CD14-positive monocyte (primary cell): ENCODE results near the gene VTN. TPM values are rescaled to one million over a fixed set of nuclear protein-coding genes. Genes with fewer than 3 reads are reported as not detected.

ENCODE experiments used
- DNase-seq, 3 donors: peaks; one replicate each; pipeline ENCODE4 v3.0.0-alpha.2; 2011 to 2022
- H2AFZ ChIP-seq: 2 replicates; pipeline ENCODE4 v1.6.0; 2012; ENCODE audit warnings: mild to moderate bottlenecking, low read depth, low read length, inconsistent platforms; ENCODE audit not compliant: insufficient read depth, poor library complexity, severe bottlenecking
- H3K27ac ChIP-seq, 2 donors: 1 replicate in 1 of 2; 2 replicates in 1 of 2; pipeline ENCODE4 v1.5.1; 2012 to 2013; ENCODE audit warnings: low read length in 2 of 2, control low read depth in 1 of 2, inconsistent platforms in 1 of 2, low read depth in 1 of 2, mild to moderate bottlenecking in 1 of 2
- H3K27me3 ChIP-seq, 2 donors: one replicate each; pipeline versions ENCODE4 v1.6.0 to v1.6.1; 2011 to 2013; ENCODE audit warnings: low read length in 2 of 2; ENCODE audit not compliant: control insufficient read depth in 2 of 2, insufficient read depth in 2 of 2
- H3K36me3 ChIP-seq, 2 donors: replicated peaks in 1 of 2; 1 replicate in 1 of 2; 2 replicates in 1 of 2; pipeline versions ENCODE4 v1.5.1 to v1.6.1; 2012 to 2013; ENCODE audit warnings: low read length in 2 of 2, control low read depth in 1 of 2, inconsistent platforms in 1 of 2, mild to moderate bottlenecking in 1 of 2; ENCODE audit not compliant: insufficient read depth in 2 of 2, control insufficient read depth in 1 of 2
- H3K4me1 ChIP-seq, 2 donors: 1 replicate in 1 of 2; 2 replicates in 1 of 2; pipeline versions ENCODE4 v1.5.1 to v1.6.1; 2012 to 2013; ENCODE audit warnings: low read length in 2 of 2, control low read depth in 1 of 2, inconsistent platforms in 1 of 2, mild to moderate bottlenecking in 1 of 2, moderate library complexity in 1 of 2; ENCODE audit not compliant: insufficient read depth in 2 of 2, control insufficient read depth in 1 of 2
- H3K4me2 ChIP-seq: replicated peaks from 2 replicates; pipeline ENCODE3; 2012; ENCODE audit warnings: low read length, moderate library complexity, mild to moderate bottlenecking; ENCODE audit not compliant: poor library complexity, severe bottlenecking; ENCODE audit errors: extremely low read depth
- H3K4me3 ChIP-seq, 3 experiments: fragments of 200-600 bp in 1 of 3; sonication (generic) in 1 of 3; replicated peaks in 1 of 3; 1 replicate in 2 of 3; 2 replicates in 1 of 3; pipeline ENCODE4 v1.5.1; 2011 to 2013; ENCODE audit warnings: low read length in 3 of 3, mild to moderate bottlenecking in 3 of 3, control low read depth in 2 of 3, low read depth in 2 of 3, inconsistent platforms in 1 of 3, moderate library complexity in 1 of 3
- H3K79me2 ChIP-seq: 2 replicates; pipeline ENCODE4 v1.6.0; 2012; ENCODE audit warnings: mild to moderate bottlenecking, control low read depth, inconsistent platforms, low read length, moderate library complexity; ENCODE audit not compliant: insufficient read depth
- H3K9ac ChIP-seq: 2 replicates; pipeline ENCODE4 v1.6.0; 2017; ENCODE audit warnings: low read length, mild to moderate bottlenecking; ENCODE audit not compliant: insufficient read depth, poor library complexity, severe bottlenecking
- H3K9me3 ChIP-seq, 2 donors: replicated peaks in 1 of 2; 1 replicate in 1 of 2; 2 replicates in 1 of 2; pipeline versions ENCODE4 v1.5.1 to v1.6.1; 2012 to 2013; ENCODE audit warnings: low read length in 2 of 2, control low read depth in 1 of 2; ENCODE audit not compliant: control insufficient read depth in 1 of 2, insufficient read depth in 1 of 2
- H4K20me1 ChIP-seq: 2 replicates; pipeline ENCODE4 v1.6.0; 2012; ENCODE audit warnings: mild to moderate bottlenecking, low read length, control low read depth, moderate library complexity; ENCODE audit not compliant: insufficient read depth
- H3K27ac Mint-ChIP-seq, 7 donors: one replicate each; pipeline ENCODE4 v1.8.0; 2020; ENCODE audit warnings: mild to moderate bottlenecking in 7 of 7, mixed read lengths in 7 of 7, moderate library complexity in 6 of 7, inconsistent platforms in 2 of 7
- H3K27me3 Mint-ChIP-seq, 3 donors: one replicate each; pipeline ENCODE4 v1.8.0; 2021 to 2022; ENCODE audit warnings: low read depth in 3 of 3, mild to moderate bottlenecking in 3 of 3, mixed read lengths in 3 of 3, moderate library complexity in 3 of 3, inconsistent platforms in 1 of 3
- H3K36me3 Mint-ChIP-seq, 2 donors: one replicate each; pipeline ENCODE4 v1.8.0; 2020; ENCODE audit warnings: mixed read lengths in 2 of 2, inconsistent platforms in 1 of 2, mild to moderate bottlenecking in 1 of 2
- H3K4me1 Mint-ChIP-seq: one replicate; pipeline ENCODE4 v1.8.0; 2020; ENCODE audit warnings: mild to moderate bottlenecking, mixed read lengths
- H3K4me3 Mint-ChIP-seq, 2 donors: one replicate each; pipeline ENCODE4 v1.8.0; 2020; ENCODE audit warnings: mild to moderate bottlenecking in 2 of 2, mixed read lengths in 2 of 2, moderate library complexity in 1 of 2
- H3K9me3 Mint-ChIP-seq, 7 donors: one replicate each; pipeline ENCODE4 v1.8.0; 2020 to 2022; ENCODE audit warnings: mixed read lengths in 7 of 7, mild to moderate bottlenecking in 6 of 7, moderate library complexity in 6 of 7, inconsistent platforms in 2 of 7
- WGBS: methylation state at CpG from one replicate; pipeline ENCODE4 v1.1.5; 2013; ENCODE audit warnings: missing lambda C conversion rate; ENCODE audit not compliant: insufficient coverage; 5-methylcytosine and 5-hydroxymethylcytosine counted together
- intact Hi-C, 2 donors: fragments of 100-400 bp; cut with micrococcal nuclease; formaldehyde crosslinking; loops; one replicate each; pipeline versions ENCODE4 v1.15.0 to v1.15.1; 2023
- polyA plus RNA-seq, 3 donors: library from polyadenylated mRNA; depleted of rRNA in 1 of 3; unstranded in 2 of 3; stranded (reverse) in 1 of 3; fragments of 300-500 nt in 2 of 3; fragments of >200 nt in 1 of 3; fragmentation: Illumina TruSeq in 2 of 3; gene quantifications; 1 replicate in 2 of 3; 2 replicates in 1 of 3; pipeline ENCODE4 v1.2.3, GENCODE V29; 2012 to 2021
- TF ChIP-seq, protein P1 (sequence below): fragments of 200-600 bp; IDR thresholded peaks from one replicate; pipeline ENCODE4 v1.8.0; 2022; ENCODE audit warnings: antibody characterized with exemption, mild to moderate bottlenecking

VTN gene
- polyA plus RNA-seq, 3 donors: not detected

DNA sequence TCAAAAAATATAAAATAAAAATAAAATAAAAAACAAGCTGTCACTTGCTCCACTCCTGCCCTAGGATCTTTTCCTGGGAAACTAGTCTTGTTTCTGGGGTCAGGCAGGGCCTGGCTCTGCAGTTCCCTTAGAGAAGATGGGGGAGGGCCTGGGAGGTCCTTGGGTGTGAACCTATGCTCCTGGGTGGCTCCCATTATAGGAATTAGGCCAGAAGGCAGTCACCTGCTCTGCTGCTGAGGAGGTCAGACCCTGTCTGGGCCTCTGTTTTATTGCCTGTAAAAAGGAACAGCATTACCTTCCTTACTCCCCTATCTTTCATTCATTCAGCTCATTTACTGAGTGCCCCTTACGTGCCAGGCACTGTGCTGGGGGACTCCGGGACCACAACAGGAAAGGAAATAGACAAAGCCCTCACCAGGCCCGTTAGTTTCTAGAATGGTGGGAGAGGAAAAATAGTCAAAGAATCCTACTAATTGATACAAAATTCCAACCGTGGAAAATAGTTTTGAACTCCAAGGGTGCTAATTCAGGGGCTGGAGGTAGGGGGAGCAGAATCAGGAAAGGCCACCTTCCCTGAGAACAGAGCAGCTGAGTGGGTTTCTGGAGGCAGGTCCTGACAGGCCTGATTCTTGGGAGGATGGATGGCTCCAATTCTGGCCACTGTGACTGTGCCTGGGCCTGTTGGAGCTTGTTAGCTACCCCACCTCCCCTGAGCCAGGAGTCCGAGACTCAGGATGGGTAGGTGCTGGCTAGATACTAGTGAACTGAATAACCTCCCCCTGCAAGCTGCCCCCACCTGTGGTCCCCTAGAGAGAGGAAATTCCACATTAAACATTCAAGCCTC is 37.2 kb upstream of the VTN start:
- WGBS: no CpG with 5 or more reads among the region's 5 CpGs
- H3K9ac ChIP-seq: no peak overlapping the region
- TF ChIP-seq, protein P1, sequence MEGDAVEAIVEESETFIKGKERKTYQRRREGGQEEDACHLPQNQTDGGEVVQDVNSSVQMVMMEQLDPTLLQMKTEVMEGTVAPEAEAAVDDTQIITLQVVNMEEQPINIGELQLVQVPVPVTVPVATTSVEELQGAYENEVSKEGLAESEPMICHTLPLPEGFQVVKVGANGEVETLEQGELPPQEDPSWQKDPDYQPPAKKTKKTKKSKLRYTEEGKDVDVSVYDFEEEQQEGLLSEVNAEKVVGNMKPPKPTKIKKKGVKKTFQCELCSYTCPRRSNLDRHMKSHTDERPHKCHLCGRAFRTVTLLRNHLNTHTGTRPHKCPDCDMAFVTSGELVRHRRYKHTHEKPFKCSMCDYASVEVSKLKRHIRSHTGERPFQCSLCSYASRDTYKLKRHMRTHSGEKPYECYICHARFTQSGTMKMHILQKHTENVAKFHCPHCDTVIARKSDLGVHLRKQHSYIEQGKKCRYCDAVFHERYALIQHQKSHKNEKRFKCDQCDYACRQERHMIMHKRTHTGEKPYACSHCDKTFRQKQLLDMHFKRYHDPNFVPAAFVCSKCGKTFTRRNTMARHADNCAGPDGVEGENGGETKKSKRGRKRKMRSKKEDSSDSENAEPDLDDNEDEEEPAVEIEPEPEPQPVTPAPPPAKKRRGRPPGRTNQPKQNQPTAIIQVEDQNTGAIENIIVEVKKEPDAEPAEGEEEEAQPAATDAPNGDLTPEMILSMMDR: no peak
- intact Hi-C loops: no loop called here
- no peaks in the 10 kb centered on the region for H4K20me1 ChIP-seq
- peaks cover 0 to 3% of the 10 kb centered on the region in 2 donors for H3K36me3 Mint-ChIP-seq
- H3K4me3 Mint-ChIP-seq: no peak overlapping the region
- no peaks in the 10 kb centered on the region for H3K36me3 ChIP-seq
- H3K4me1 ChIP-seq: peaks cover 35 to 43% of the 10 kb centered on the region in 2 donors
- H3K4me3 ChIP-seq: no peak overlapping the region
- no peak overlapping the region for H3K27ac ChIP-seq
- H3K27me3 ChIP-seq: no peaks in the 10 kb centered on the region
- no peaks in the 10 kb centered on the region for H3K79me2 ChIP-seq
- H3K27me3 Mint-ChIP-seq: peaks cover 0 to 6% (median 2%) of the 10 kb centered on the region in 3 donors
- no peak overlapping the region for H3K4me2 ChIP-seq
- H3K9me3 Mint-ChIP-seq: no peaks in the 10 kb centered on the region
- H3K27ac Mint-ChIP-seq: no peak overlapping the region
- H2AFZ ChIP-seq: no peak overlapping the region
- no peak for DNase-seq
- no peaks in the 10 kb centered on the region for H3K9me3 ChIP-seq
- peaks cover 35% of the 10 kb centered on the region for H3K4me1 Mint-ChIP-seq

- Histone ChIP-seq H3K4me3 (peak overlapping the region; percentile 2 to 87 (median 78)), H3K36me3 (no peaks in the 10 kb centered on the region), H3K4me2 (peak overlapping the region; percentile 96), H3K9me3 (no peaks in the 10 kb centered on the region), H3K79me2 (no peaks in the 10 kb centered on the region), H2AFZ (peak overlapping the region; percentile 98), H3K27ac (no peak overlapping the region), H3K27me3 (no peaks in the 10 kb centered on the region), H3K4me1 (peaks cover 35 to 49% of the 10 kb centered on the region in 2 donors), H3K9ac (peak overlapping the region; percentile 68), H4K20me1 (no peaks in the 10 kb centered on the region)
- DNase-seq: no peak
- peaks cover 4 to 11% of the 10 kb centered on the region in 2 donors for H3K36me3 Mint-ChIP-seq
- H3K4me3 Mint-ChIP-seq: peak overlapping the region; percentile 62 to 86
- peak overlapping the region in 1 of 7 donors; percentile 7 for H3K27ac Mint-ChIP-seq
- WGBS: 36% methylated on average over 7 of the region's 9 CpGs
- TF ChIP-seq, protein P1: no peak
- no peaks in the 10 kb centered on the region for H3K9me3 Mint-ChIP-seq
- peaks cover 42% of the 10 kb centered on the region for H3K4me1 Mint-ChIP-seq
- peaks cover 0 to 6% (median 2%) of the 10 kb centered on the region in 3 donors for H3K27me3 Mint-ChIP-seq
- intact Hi-C loops: no loop called here
Measured at GRCh38 chr17:28406473-28406814, 36.3 kb upstream of the VTN start.
